ENCODE measurements around the gene ATP6V1E1. TPM values are rescaled to one million over a fixed set of nuclear protein-coding genes. Genes with fewer than 3 reads are reported as not detected.

The ATP6V1E1 gene
- total RNA-seq, 1 donor from 2014 or later: 102 TPM

- no peak for DNase-seq
Observed at GRCh38 chr22:17633998-17634323, 5.4 kb upstream of the ATP6V1E1 start.

GRCh38 chr22:17633217-17633997, 4.9 kb upstream of the ATP6V1E1 start:
- DNase-seq: peak; percentile 6

GRCh38 chr22:17631076-17631565, 2.6 kb upstream of the ATP6V1E1 start:
- no peak for DNase-seq

GRCh38 chr22:17629641-17630040, 1.1 kb upstream of the ATP6V1E1 start:
- DNase-seq: no peak

GRCh38 chr22:17629173-17629489, 582 bp upstream of the ATP6V1E1 start:
- no peak for DNase-seq

- no peak for DNase-seq
Observed at GRCh38 chr22:17627961-17628405, 566 bp downstream of the ATP6V1E1 start.

GRCh38 chr22:17613280-17613679, 15.3 kb downstream of the ATP6V1E1 start:
- no peak for DNase-seq

- DNase-seq: no peak
Observed at GRCh38 chr22:17612057-17612456, 16.5 kb downstream of the ATP6V1E1 start.

GRCh38 chr22:17607891-17608521, 20.5 kb downstream of the ATP6V1E1 start:
- DNase-seq: no peak

- DNase-seq: peak; percentile 67
Observed at GRCh38 chr22:17606496-17606895, 22.1 kb downstream of the ATP6V1E1 start.

- no peak for DNase-seq
Observed at GRCh38 chr22:17603668-17604067, 24.9 kb downstream of the ATP6V1E1 start.

GRCh38 chr22:17601031-17601430, 27.5 kb downstream of the ATP6V1E1 start:
- no peak for DNase-seq

GRCh38 chr22:17598318-17598717, 30.2 kb downstream of the ATP6V1E1 start:
- no peak for DNase-seq

GRCh38 chr22:17597217-17597616, 31.3 kb downstream of the ATP6V1E1 start:
- DNase-seq: no peak

- DNase-seq: no peak
Observed at GRCh38 chr22:17596226-17596625, 32.3 kb downstream of the ATP6V1E1 start.

- no peak for DNase-seq
Observed at GRCh38 chr22:17592201-17592600, 36.3 kb downstream of the ATP6V1E1 start.

GRCh38 chr22:17590586-17590985, 38.0 kb downstream of the ATP6V1E1 start:
- DNase-seq: no peak

GRCh38 chr22:17589810-17590375, 38.7 kb downstream of the ATP6V1E1 start:
- no peak for DNase-seq

GRCh38 chr22:17588606-17589005, 39.9 kb downstream of the ATP6V1E1 start:
- no peak for DNase-seq

GRCh38 chr22:17587629-17588028, 40.9 kb downstream of the ATP6V1E1 start:
- DNase-seq: no peak

- DNase-seq: no peak
Observed at GRCh38 chr22:17586831-17587440, 41.6 kb downstream of the ATP6V1E1 start.

GRCh38 chr22:17583151-17583550, 45.4 kb downstream of the ATP6V1E1 start:
- no peak for DNase-seq

- DNase-seq: no peak
Observed at GRCh38 chr22:17581631-17582030, 46.9 kb downstream of the ATP6V1E1 start.
